ENCODE results near the gene UGT1A9.

UGT1A9 gene

DNA sequence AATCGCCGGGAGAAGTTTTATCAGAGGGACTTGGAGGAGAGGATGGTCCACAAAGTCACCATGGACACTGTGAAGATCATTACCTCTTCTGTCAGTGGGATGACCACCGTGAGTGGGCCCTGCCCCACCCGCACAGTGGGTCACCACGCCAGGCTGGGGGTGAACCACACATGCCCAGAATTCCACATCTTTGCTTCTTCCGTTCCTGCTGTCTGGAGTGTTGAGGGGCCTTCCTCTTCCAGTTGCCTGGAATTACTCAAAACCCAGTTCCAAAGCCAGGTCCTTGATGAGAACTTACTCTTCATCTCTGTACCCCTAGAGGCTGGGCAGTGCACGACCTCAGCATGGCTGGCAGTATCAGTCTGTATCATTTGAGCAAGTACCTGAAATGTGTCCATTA is 128.5 kb downstream of the UGT1A9 start:
- no peak for DNase-seq

DNA sequence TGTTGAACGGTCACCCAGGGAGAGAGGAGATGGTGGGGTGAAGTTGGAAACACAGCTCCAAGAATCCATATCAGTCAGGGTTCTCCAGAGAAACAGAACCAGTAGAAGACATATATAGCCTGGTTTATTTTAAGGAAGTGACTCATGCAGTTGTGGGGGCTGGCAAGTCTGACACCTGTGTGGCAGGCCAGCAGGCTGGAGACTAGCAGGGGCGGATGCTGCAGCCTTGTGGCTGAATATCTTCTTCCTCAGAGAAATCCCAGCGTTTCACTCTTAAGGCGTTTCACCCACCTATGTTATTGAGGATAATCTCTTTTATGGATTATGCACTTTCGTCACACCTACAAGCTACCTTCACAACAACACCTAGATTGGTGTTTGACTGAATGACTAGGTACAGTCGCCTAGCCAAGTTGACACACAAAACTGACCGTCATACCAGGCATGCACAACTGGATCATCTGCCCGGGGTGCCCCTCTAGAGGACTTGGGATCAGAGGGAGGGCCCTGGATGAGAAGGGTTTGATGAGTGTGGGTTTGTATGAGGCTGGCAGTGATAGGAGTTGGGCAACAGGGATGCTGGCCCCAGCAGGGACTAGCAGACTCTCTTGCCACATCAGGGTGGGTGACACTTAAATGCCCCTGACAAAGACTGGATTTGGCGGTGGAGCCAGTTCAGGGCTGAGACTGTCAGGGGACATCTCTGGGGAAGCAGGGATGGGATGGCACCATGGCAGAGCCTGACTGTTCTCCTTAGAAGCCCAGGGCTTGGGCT is 129.8 kb downstream of the UGT1A9 start:
- DNase-seq, result no peak

- DNase-seq, result no peak
Observed at GRCh38 chr2:233802132-233802815, 130.6 kb downstream of the UGT1A9 start.

DNA sequence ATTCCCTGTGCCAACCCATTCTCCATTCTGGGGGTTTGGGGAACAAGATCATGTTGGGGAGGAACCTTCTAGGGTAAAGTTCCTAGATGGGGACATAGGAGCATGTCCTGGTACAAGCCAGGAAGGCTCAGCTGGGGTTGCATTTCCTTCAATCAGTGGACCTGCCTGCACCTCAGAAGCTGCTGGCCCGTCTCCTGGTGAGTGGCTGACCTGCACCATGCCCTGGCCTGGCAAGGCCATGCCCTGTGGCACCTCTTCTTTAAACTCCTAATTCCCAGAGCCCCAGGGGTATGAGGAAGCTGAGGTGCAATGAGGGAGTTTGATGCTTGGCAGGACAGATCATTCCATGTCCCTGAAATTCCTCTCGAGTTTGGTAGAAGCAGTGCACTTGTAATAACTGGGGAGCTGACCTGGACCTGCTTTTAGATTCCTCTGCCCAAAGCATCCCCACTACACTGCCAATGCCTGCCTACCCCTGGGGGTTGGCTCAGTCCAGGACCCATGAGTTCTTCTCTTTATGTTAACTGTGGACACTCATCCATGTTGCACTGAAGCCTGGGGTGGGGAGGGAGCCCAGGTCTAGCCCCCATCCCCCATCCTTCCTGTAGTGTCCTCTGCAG is 131.7 kb downstream of the UGT1A9 start:
- no peak for DNase-seq

DNA sequence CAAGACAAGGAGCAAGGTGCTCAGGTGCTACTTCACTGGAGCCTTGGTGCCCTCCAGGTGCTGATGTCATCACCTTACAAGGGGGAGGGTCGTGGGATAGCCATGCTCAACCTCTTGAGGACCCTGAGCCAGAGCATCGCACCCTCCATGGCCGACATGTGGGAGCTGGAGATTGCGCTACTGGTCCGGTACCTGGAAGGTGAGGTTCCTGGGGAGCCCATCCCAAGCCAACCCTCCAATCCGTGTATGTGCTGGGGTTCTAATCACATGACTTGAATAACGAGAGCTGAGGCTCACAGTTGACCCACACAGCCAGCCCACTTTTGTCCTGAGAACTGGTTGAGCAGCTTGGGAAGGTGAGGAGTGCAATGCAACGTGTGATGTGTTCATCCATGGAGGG is 132.3 kb downstream of the UGT1A9 start:
- no peak for DNase-seq

DNA sequence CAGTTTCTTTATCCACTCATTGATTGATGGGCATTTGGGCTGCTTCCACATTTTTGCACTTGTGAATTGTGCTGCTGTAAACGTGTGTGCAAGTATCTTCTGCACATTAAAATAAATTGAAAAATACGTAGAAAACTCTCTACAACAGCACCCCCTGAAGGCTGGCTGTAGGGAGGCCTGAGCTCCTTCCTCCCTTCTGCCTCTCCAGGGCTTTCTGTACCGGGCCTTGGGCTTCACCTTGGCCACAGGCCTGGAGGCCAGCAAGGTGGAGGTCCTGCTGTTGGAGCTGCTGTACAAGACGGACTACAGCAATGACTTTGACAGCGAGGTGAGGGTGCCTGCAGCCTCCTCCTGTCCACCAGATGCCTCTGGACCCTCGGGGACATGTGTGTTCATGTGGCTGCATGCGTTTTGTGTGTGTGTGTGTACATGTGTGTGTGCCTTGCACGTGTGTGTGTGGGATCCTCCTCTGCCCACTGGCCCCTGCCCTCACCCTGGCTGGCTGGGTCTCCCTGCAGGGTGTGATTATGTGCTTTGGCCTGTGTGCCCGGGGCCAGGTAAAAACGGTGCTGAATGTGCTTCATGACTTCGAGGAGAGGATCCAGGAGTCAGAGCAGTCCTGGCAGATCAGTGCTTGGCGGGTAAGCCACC is 135.6 kb downstream of the UGT1A9 start:
- no peak for DNase-seq

GRCh38 chr2:233807966-233808935 is 136.6 kb downstream of the UGT1A9 start:
- no peak for DNase-seq

- DNase-seq, result no peak
Observed at GRCh38 chr2:233810385-233810784, 138.7 kb downstream of the UGT1A9 start.

GRCh38 chr2:233811087-233811486 is 139.4 kb downstream of the UGT1A9 start:
- no peak for DNase-seq

DNA sequence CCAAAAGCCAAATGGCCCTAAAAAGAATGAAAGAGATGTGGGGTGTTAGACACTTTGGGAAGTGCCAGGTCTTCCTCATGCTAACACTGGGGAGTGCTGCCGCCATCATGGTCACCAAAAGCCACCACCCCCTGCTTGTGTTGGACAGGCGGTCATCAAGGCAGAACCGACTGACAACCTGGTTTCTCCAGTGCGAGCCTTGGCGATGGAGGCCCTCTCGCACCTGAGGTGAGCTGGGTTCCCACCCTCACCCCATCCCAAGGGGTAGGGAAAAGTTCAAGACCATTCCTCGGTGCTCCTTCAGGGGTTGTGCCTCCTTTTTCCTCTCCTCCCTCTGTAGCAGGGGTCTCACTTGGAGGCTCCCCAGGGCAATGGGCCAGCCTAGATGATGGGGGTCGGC is 140.0 kb downstream of the UGT1A9 start:
- no peak for DNase-seq

GRCh38 chr2:233813236-233814055 is 141.7 kb downstream of the UGT1A9 start:
- peak; percentile 77 for DNase-seq

DNA sequence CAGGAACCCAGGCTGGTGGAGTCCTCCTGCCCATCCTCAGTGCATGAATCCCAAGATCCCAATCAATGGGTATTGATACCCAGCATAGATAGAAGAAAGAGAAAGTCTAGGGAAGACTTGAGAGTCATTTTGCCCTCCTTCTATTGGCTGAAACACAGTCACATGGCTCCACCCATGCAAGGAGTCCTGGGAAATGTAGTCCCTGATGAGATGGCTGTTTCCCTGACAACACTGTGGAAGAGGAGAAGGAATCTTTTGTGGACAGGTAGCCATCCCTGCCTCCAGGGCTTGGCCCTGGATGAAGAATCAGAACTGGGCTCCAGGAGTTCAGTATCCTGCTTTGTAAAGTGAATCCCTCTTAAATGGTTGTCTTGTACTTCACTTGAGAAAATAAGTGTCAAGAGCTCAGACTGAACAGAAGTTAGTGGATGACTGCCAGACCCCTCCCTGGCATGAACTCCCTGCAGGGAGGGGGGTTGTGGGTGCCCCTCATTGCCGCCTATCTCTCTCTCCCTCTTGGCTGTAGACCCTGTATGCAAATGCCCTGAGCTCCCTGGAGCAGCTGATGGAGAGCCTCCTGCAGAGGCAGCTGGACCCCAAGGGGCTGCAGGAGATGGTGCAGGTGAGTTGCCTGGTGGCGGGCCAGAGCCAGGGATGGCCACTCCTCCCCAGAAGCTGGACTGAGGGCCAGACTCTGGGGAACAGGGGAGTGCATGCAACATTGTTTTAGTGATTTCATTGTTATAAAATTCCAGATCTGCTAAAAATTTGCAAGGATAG is 142.5 kb downstream of the UGT1A9 start:
- DNase-seq, result no peak

- DNase-seq, result no peak
Observed at GRCh38 chr2:233815861-233816260, 144.2 kb downstream of the UGT1A9 start.

DNA sequence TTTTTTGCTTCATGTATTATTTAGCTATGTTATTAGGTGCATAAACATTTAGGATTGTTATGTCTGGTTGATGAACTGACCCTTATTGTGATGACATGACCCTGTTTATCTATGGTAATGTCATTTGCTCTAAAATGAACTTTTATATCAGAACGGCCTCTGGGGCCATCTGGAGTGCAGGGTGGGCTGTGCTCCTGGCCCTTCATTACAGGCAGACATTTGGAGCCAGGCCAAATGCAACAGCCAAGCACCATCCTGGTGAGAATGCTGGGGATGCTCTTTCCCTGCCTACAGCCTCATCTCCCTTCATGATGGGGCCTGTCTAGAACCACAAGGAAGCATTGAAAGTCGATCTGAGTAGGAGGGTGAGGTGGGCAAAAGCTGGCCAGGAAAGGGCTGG is 144.6 kb downstream of the UGT1A9 start:
- DNase-seq, result peak; percentile 46

DNA sequence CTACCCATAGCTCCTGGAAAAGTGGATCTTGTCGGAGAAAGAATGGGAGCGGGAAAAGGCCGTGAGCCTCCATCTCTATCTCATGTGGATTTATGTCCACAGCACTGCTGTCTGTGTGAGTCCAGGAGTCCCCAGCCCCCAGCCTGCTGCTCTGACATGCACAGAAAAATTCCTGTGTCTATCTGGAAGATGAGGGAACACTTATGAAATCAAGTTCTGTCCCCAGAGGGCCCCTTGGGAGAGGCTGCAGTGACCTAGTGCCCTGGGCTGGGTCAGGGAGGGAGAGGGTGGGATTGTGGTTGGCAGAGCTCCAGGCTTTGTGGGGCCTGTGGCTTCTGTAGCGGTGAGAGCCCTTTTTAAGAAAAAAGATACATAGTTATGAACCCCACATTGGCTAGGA is 145.1 kb downstream of the UGT1A9 start:
- DNase-seq, result no peak

DNA sequence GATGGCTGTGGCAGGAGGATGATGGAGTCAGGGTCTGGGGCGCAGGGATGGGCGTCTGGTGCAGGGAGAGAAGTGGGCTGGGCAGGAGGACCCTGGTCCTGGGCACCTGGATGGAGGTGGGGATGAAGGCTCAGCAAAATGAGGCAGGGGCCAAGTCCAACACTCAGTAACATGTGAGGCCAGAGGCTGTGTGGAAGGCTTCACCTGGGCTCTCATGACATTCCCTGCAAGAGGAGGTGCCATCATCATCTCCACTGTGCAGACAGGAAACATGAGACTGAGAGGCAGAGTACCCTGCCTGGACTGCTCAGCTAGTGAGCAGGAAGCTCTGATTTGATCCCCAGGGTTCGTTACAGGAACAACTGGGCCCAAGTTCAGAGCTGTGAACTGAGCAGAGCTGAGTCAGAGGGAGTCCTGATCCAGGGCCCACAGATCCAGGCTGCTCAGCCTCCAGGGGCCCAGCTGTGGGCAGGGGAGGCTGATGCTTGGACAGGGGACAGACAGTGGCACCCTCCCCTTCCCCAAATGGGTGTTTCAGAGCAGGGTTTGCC is 145.7 kb downstream of the UGT1A9 start:
- no peak for DNase-seq

- no peak for DNase-seq
Observed at GRCh38 chr2:233817995-233818638, 146.4 kb downstream of the UGT1A9 start.

DNA sequence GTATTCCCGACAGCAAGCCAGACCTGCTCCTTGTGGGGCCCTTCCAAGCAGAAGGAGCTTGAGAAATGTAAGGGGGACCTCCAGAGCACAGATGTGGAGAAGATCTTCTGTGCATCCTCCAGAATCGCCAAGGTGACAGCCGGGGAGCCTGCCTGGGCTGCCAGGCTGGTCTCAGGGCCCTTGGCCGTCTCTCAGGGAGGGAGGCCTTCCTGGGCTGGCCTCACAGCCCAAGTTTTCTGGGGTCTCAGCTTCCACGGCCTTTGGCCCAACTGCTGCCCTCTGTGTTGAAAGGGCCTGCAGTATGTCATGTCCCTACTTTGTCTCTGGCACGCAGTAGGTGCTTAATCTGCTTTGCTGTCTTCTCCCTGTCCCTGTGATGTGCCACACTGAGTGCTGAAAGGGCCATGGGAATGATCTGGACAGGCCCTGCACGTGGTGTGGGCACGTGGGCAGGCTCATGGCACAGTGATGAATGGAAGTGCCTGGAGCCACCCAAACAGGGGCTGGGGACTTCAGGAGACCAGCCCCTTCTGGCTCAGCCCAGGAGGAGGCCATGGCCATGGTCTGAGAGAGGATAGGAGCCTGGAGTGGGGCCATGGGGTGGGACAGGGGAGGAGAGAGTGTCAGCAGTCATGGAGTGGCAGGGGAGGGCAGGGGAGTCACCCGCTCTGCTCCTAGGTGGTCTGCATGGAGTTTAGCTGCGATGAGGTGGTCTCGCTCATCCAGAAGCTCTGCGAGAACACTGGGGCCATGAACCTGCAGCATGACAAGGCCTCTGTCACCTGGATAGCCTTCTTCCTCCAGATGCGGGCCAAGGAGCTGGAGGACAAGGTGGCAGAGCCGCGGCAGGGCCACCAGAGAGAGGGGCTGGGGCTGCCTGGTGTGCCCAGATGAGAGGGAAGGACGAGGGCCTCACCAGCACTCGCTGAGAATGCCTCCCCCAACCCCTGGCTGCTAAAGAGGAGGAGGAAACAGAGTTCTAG is 147.2 kb downstream of the UGT1A9 start:
- DNase-seq, result no peak
